Prostate gland (tissue), 2 donors: ENCODE measurements around the gene COL12A1.

Experiments used
- POLR2A ChIP-seq: fragments of 450-650 bp; IDR thresholded peaks from one replicate; pipeline ENCODE4 v1.6.1; 2016; ENCODE audit warnings: antibody characterized with exemption, mild to moderate bottlenecking
- POLR2AphosphoS5 ChIP-seq: sonication (generic); formaldehyde crosslinking; IDR thresholded peaks from one replicate; pipeline ENCODE4 v1.6.1; 2017; ENCODE audit warnings: antibody characterized with exemption
- TF ChIP-seq, protein P1 (sequence below), 4 experiments: fragments of 200-600 bp in 2 of 4; fragments of 450-650 bp in 2 of 4; sonication (generic) in 2 of 4; IDR thresholded peaks; 1 replicate in 3 of 4; 2 replicates in 1 of 4; pipeline ENCODE4 v1.5.1; 2016 to 2019; ENCODE audit warnings: antibody characterized with exemption in 4 of 4, mild to moderate bottlenecking in 2 of 4, moderate library complexity in 2 of 4

- TF ChIP-seq, protein P1, sequence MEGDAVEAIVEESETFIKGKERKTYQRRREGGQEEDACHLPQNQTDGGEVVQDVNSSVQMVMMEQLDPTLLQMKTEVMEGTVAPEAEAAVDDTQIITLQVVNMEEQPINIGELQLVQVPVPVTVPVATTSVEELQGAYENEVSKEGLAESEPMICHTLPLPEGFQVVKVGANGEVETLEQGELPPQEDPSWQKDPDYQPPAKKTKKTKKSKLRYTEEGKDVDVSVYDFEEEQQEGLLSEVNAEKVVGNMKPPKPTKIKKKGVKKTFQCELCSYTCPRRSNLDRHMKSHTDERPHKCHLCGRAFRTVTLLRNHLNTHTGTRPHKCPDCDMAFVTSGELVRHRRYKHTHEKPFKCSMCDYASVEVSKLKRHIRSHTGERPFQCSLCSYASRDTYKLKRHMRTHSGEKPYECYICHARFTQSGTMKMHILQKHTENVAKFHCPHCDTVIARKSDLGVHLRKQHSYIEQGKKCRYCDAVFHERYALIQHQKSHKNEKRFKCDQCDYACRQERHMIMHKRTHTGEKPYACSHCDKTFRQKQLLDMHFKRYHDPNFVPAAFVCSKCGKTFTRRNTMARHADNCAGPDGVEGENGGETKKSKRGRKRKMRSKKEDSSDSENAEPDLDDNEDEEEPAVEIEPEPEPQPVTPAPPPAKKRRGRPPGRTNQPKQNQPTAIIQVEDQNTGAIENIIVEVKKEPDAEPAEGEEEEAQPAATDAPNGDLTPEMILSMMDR (IDR thresholded peaks at IDR 0.05), result no peak
- TF ChIP-seq POLR2A (no peak), POLR2AphosphoS5 (no peak)
These were observed 35.9 kb downstream of the COL12A1 start for GRCh38 chr6:75169689-75170586.
